ENCODE measurements around the gene PEX10. TPM values are rescaled to one million over a fixed set of nuclear protein-coding genes. Genes with fewer than 3 reads are reported as not detected.

PEX10 gene
- total and polyA plus RNA-seq, 10 of the 15 experiments (the other 5 are each of a cell fraction or from before 2014, with no cell fraction given): 0.24 to 24.9 (median 16.8) TPM; not detected in 1

GRCh38 chr1:2391041-2391930 is 21.1 kb downstream of the PEX10 start, which contains the start of the genes MORN1 and RER1 (continued):
- TF ChIP-seq MYB (IDR thresholded peaks at IDR 0.05; ENCODE audit: borderline replicate concordance, low read depth, low read length): peak; percentile 87; the same call in 1 of the 2 replicates
- TF ChIP-seq BMI1 (IDR thresholded peaks at IDR 0.05; ENCODE audit: borderline replicate concordance): peak; percentile 91
- peak; percentile 86; the same call in 1 of the 2 replicates for TF ChIP-seq CREM (IDR thresholded peaks at IDR 0.05; ENCODE audit: low read depth)
- TF ChIP-seq, protein P1, sequence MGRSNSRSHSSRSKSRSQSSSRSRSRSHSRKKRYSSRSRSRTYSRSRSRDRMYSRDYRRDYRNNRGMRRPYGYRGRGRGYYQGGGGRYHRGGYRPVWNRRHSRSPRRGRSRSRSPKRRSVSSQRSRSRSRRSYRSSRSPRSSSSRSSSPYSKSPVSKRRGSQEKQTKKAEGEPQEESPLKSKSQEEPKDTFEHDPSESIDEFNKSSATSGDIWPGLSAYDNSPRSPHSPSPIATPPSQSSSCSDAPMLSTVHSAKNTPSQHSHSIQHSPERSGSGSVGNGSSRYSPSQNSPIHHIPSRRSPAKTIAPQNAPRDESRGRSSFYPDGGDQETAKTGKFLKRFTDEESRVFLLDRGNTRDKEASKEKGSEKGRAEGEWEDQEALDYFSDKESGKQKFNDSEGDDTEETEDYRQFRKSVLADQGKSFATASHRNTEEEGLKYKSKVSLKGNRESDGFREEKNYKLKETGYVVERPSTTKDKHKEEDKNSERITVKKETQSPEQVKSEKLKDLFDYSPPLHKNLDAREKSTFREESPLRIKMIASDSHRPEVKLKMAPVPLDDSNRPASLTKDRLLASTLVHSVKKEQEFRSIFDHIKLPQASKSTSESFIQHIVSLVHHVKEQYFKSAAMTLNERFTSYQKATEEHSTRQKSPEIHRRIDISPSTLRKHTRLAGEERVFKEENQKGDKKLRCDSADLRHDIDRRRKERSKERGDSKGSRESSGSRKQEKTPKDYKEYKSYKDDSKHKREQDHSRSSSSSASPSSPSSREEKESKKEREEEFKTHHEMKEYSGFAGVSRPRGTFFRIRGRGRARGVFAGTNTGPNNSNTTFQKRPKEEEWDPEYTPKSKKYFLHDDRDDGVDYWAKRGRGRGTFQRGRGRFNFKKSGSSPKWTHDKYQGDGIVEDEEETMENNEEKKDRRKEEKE (IDR thresholded peaks at IDR 0.05): no peak
- TF ChIP-seq POLR2A (IDR thresholded peaks at IDR 0.05; ENCODE audit: low read depth, low read length): peak; percentile 96
- no peak for TF ChIP-seq KDM1A (IDR thresholded peaks at IDR 0.05; ENCODE audit: borderline replicate concordance)
- no peak for TF ChIP-seq ZSCAN29 (IDR thresholded peaks at IDR 0.05)

DNA sequence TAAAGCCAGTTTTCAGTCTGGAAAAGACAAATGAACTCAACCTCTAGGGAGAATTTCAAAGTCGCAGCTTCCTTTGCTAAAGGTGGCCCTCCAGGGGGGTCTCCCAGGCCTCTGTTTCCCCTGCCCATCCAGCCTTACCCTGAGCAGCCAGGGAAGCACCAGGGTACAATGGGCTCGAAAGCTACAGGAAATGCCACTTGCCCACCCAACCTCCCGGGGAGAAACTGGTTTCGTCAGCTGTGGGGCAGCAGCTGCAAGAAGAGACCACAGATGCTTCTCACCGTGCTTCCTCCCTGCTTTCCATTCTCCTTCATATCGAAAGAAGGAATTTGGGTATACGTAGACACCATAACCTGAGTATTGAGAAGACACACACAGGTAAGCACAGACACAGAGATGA is 22.7 kb downstream of the PEX10 start:
- RAD21 ChIA-PET (ENCODE audit: unreplicated experiment): interaction anchor here (1.2 kb wide), 1 partner anchor 195 kb away, joined by 3 read pairs; the partner anchor contains the start of gene FAAP20
- WGBS (ENCODE audit: insufficient coverage, insufficient replicate concordance, low lambda C conversion rate, missing lambda C conversion rate): 67% methylated on average over 7 of the region's 7 CpGs
- ATAC-seq (no peak), FAIRE-seq (no peak), DNase-seq (ENCODE audit: low read depth, low spot score) (no peak)
- CTCF ChIA-PET: interaction anchor here (1.0 to 1.1 kb wide), 2 partner anchors 195 to 215 kb away, joined by 3 to 4 read pairs; partner anchors contain the start of gene FAAP20
- no peaks in the 10 kb centered on the region for H4K20me1 ChIP-seq (ENCODE audit: control insufficient read depth, insufficient read depth)
- POLR2A ChIA-PET: no interaction called here
- no peak overlapping the region for H3K4me3 ChIP-seq
- H3K79me2 ChIP-seq (ENCODE audit: control insufficient read depth, insufficient read depth, low read length): peaks cover 42% of the 10 kb centered on the region
- no peak overlapping the region; the same call in 1 of the 2 replicates for H3K27ac ChIP-seq (ENCODE audit: control insufficient read depth, insufficient read depth)
- H3K9ac ChIP-seq (ENCODE audit: control insufficient read depth, insufficient read depth, low read length): no peak overlapping the region
- SMC1A ChIA-PET (ENCODE audit: uncharacterized antibody, unreplicated experiment): interaction anchor here (3.2 kb wide), 1 partner anchor 195 kb away, joined by 11 read pairs; the partner anchor contains the start of gene FAAP20
- peaks cover 0 to 2% of the 10 kb centered on the region in 2 experiments; a peak in 1 of 4 replicates for H3K36me3 ChIP-seq (ENCODE audit: control insufficient read depth in 2 of 2, insufficient read depth in 2 of 2, low read length in 1 of 2)
- H3K4me1 ChIP-seq (ENCODE audit: control insufficient read depth, insufficient read depth, low read length): peaks cover 42% of the 10 kb centered on the region
- intact Hi-C loops (cut with micrococcal nuclease; ENCODE audit: unreplicated experiment) (no loop called here), in situ Hi-C loops (cut with MboI) (loop anchor here (5.0 kb wide), 1 partner anchor 197 kb away; the partner anchor contains the start of gene FAAP20)
- H3K4me2 ChIP-seq (ENCODE audit: control insufficient read depth, insufficient read depth): peak overlapping the region; percentile 94
- H3K9me3 ChIP-seq (replicated peaks; ENCODE audit: control insufficient read depth, insufficient read depth, low read length): no peaks in the 10 kb centered on the region
- H2AFZ ChIP-seq (ENCODE audit: control insufficient read depth, low read depth, low read length): no peak overlapping the region
- no TSS peak for BruUV-seq (replicated peaks)
- H3K27me3 ChIP-seq (replicated peaks in 1 of 2; ENCODE audit: control insufficient read depth in 2 of 2, insufficient read depth in 2 of 2, low read length in 1 of 2): no peaks in the 10 kb centered on the region
- TF ChIP-seq RUNX3 (IDR thresholded peaks at IDR 0.05; ENCODE audit: low read length) (no peak), POLR2AphosphoS5 (IDR thresholded peaks at IDR 0.05; ENCODE audit: low read length) (no peak), PBX3 (IDR thresholded peaks at IDR 0.05; ENCODE audit: insufficient replicate concordance, low read depth, low read length) (no peak), ZSCAN29 (IDR thresholded peaks at IDR 0.05) (no peak), WRNIP1 (IDR thresholded peaks at IDR 0.05; ENCODE audit: borderline replicate concordance, low read depth, low read length) (no peak), CREB1 (IDR thresholded peaks at IDR 0.05; ENCODE audit: low read depth) (no peak), SUPT20H (IDR thresholded peaks at IDR 0.05; ENCODE audit: borderline replicate concordance, control insufficient read depth, low read depth, low read length) (no peak), POLR2A (IDR thresholded peaks at IDR 0.05; ENCODE audit: low read depth, low read length) (no peak), ATF7 (IDR thresholded peaks at IDR 0.05; ENCODE audit: low read depth) (no peak), IRF5 (IDR thresholded peaks at IDR 0.05; ENCODE audit: borderline replicate concordance) (no peak), ASH2L (IDR thresholded peaks at IDR 0.05; ENCODE audit: borderline replicate concordance, low read depth) (no peak), NBN (IDR thresholded peaks at IDR 0.05) (no peak)
